Esophagus squamous epithelium (tissue), 4 donors: ENCODE data around the gene TNIP3.

Experiments used
- POLR2A ChIP-seq, 4 donors: fragments of 450-650 bp; IDR thresholded peaks; one replicate each; pipeline ENCODE4 v1.6.1; 2017; ENCODE audit warnings: antibody characterized with exemption in 4 of 4, mild to moderate bottlenecking in 4 of 4, moderate library complexity in 3 of 4
- TF ChIP-seq, protein P1 (sequence below), 6 experiments: fragments of 450-650 bp in 4 of 6; fragments of 200-600 bp in 2 of 6; sonication (generic) in 2 of 6; IDR thresholded peaks; one replicate each; pipeline ENCODE4 v1.5.1; 2016 to 2019; ENCODE audit warnings: antibody characterized with exemption in 6 of 6, mild to moderate bottlenecking in 4 of 6, moderate library complexity in 4 of 6

DNA sequence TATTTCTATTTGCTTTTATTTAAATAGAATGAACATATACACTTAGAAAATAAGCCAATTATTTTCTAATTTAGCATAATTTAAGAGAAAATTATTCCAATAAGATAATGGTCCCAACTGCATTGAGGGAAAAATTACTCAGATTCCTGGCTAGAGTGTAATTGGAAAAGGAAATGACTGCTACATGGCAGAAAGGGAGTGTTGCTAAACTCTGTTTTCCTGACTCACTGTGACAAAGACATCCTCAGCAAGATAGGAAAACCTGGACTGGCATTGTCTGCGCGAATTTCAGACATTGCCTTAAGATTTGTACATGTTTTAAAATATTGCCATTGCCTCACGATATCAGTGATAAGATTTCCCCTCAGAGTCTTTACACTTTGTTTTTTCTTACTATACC, 8.2 kb downstream of the TNIP3 start:
- TF ChIP-seq, protein P1, sequence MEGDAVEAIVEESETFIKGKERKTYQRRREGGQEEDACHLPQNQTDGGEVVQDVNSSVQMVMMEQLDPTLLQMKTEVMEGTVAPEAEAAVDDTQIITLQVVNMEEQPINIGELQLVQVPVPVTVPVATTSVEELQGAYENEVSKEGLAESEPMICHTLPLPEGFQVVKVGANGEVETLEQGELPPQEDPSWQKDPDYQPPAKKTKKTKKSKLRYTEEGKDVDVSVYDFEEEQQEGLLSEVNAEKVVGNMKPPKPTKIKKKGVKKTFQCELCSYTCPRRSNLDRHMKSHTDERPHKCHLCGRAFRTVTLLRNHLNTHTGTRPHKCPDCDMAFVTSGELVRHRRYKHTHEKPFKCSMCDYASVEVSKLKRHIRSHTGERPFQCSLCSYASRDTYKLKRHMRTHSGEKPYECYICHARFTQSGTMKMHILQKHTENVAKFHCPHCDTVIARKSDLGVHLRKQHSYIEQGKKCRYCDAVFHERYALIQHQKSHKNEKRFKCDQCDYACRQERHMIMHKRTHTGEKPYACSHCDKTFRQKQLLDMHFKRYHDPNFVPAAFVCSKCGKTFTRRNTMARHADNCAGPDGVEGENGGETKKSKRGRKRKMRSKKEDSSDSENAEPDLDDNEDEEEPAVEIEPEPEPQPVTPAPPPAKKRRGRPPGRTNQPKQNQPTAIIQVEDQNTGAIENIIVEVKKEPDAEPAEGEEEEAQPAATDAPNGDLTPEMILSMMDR (IDR thresholded peaks at IDR 0.05): no peak
- TF ChIP-seq POLR2A (IDR thresholded peaks at IDR 0.05): no peak
